Measurements from ENCODE around the gene PDLIM4.

DNA sequence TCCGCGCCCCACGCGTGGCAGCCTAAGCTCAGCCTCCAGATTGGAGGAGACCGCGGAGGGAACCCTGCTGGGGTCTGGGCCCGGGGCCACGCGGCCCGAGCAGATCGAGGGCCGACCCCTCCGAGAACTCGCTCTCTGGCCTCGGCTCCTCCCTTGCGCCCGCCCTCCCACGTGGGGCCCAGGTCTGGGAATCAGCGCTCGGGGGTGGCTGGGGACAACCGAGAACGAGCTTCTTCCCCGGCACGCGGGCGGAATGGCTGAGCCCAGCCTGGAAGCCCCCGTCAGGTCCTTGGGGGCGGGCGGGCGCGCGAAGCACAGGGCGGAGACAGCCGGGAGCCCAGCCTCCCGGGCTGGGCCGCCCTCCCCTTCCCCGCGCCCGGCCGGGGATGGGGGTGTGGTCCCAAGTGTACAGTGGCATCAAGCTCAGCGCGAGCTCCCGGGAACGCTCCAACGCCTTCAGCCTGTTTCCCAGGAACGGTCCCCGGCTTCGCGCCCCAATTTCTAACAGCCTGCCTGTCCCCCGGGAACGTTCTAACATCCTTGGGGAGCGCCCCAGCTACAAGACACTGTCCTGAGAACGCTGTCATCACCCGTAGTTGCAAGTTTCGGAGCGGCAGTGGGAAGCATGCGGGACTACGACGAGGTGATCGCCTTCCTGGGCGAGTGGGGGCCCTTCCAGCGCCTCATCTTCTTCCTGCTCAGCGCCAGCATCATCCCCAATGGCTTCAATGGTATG is 36.7 kb downstream of the PDLIM4 start, which contains the start of gene SLC22A4:
- TF ChIP-seq EZH2 (IDR thresholded peaks at IDR 0.05; ENCODE audit: insufficient read depth, poor library complexity, severe bottlenecking) (no peak), EZH2phosphoT487 (IDR thresholded peaks at IDR 0.05; ENCODE audit: insufficient read depth, low read depth) (no peak)

Data from GM23248 (cell line).